ENCODE measurements around the gene PPP1R13B.

PPP1R13B gene

GRCh38 chr14:103736546-103737431 lies 110.6 kb downstream of the PPP1R13B start:
- TF ChIP-seq ZNF274 (IDR thresholded peaks at IDR 0.05; ENCODE audit: low read depth, low read length), result no peak
- H3K4me3 ChIP-seq (ENCODE audit: low read length), result no peak overlapping the region

GRCh38 chr14:103735815-103736545 lies 111.4 kb downstream of the PPP1R13B start:
- no peak for TF ChIP-seq ZNF274 (IDR thresholded peaks at IDR 0.05; ENCODE audit: low read depth, low read length)
- no peak overlapping the region for H3K4me3 ChIP-seq (ENCODE audit: low read length)

DNA sequence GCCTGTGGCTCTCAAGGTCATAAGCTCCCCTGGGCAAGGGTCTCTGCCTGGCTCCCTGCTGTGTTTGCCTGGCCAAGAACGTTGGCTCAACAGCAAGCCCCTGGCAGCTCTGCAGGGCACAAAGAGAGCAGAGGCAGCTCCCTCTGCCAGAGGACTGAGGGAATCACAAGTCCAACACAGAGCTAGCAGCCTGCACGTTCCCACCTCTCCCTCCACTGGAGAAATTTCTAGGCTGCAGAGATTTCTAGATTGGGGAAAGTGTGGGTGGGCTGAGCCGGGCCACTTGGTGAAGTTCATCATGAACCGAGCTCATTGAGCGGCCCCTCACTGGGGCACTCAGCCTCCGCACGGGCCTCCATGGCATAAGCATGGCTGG lies 111.9 kb downstream of the PPP1R13B start:
- H3K4me3 ChIP-seq (ENCODE audit: low read length), result no peak overlapping the region
- TF ChIP-seq ZNF274 (IDR thresholded peaks at IDR 0.05; ENCODE audit: low read depth, low read length), result no peak

DNA sequence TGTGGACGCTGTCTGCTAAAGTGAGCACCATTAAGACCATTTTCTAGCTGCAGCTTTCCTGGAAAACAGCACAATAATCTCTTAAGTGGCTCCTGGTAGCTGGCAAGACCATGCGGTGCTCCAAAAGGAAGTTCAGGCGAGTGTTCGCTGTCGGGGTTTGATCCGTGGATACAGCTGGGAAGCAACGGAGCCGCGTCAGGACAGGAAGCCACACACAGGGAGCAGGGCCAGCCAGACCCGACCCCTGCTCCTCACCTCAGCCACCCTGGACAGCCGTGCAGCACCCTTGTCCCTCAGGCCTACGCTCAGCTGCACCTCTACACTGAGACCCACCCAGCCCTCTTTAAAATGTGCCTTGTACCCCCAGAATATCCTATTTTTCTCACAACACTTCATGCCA lies 112.4 kb downstream of the PPP1R13B start:
- TF ChIP-seq ZNF274 (IDR thresholded peaks at IDR 0.05; ENCODE audit: low read depth, low read length), result no peak
- H3K4me3 ChIP-seq (ENCODE audit: low read length), result no peak overlapping the region

DNA sequence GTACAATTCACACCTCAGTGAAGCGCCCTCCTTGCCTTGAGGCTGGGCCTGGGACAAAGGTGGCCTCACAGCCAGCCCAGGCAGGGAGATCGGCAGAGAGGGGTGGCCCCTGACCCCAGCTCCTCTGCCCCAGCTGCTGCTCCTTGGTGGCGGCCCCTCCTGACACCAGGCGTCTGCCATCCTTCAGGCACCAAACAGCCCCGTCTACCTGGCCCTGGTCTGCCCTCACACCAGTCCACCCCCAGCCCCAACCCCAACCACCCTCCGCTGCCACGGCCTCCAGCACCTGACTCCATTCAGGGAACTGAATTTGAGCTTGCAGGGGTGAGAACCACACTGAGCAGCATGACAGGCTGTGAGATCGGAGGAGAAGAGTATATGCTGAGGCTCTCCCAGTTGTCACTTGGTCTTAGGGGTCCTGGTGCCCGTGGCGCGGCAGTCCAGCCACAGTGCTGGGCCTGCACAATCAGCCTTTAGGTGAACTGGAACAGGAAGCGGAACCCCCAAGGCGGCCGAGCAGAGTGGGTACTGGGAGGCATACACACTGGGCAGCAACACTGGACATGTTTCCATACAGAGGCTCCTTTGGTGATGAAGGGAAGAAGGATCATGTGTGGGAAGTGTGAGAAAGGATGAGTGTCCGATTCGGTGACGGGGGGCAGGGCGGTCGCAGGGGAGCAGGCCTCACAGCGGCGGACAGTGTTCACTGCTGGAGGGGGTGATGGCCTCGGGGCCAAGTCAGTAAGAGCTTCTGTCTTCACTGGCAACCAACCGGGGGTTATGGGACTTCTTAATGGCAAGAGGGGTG lies 113.1 kb downstream of the PPP1R13B start:
- no peak for TF ChIP-seq ZNF274 (IDR thresholded peaks at IDR 0.05; ENCODE audit: low read depth, low read length)
- no peak overlapping the region for H3K4me3 ChIP-seq (ENCODE audit: low read length)

DNA sequence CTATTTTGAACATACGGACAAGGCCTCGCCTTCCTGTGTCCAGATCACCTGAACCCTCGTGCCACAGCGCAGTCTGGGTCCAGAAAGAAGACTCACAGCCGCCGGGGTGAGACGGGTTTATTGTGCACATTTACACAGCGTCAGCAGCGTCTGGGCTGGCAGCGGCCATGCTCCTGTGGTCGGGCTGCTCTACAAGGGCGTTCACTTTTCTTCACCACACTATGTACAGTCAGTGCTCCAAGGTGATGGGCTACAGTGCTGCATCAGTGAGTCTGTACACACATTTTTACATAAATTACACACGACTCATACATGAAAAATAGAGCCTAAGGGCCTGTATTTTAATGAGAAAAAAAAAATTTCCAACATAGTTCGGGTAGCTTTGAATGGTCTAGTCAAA lies 113.7 kb downstream of the PPP1R13B start:
- H3K4me3 ChIP-seq (ENCODE audit: low read length), result no peak overlapping the region
- no peak for TF ChIP-seq ZNF274 (IDR thresholded peaks at IDR 0.05; ENCODE audit: low read depth, low read length)

GRCh38 chr14:103732868-103733620 lies 114.3 kb downstream of the PPP1R13B start:
- TF ChIP-seq ZNF274 (IDR thresholded peaks at IDR 0.05; ENCODE audit: low read depth, low read length), result no peak
- H3K4me3 ChIP-seq (ENCODE audit: low read length), result no peak overlapping the region

GRCh38 chr14:103731916-103732867 lies 115.2 kb downstream of the PPP1R13B start:
- H3K4me3 ChIP-seq (ENCODE audit: low read length), result no peak overlapping the region
- no peak for TF ChIP-seq ZNF274 (IDR thresholded peaks at IDR 0.05; ENCODE audit: low read depth, low read length)

DNA sequence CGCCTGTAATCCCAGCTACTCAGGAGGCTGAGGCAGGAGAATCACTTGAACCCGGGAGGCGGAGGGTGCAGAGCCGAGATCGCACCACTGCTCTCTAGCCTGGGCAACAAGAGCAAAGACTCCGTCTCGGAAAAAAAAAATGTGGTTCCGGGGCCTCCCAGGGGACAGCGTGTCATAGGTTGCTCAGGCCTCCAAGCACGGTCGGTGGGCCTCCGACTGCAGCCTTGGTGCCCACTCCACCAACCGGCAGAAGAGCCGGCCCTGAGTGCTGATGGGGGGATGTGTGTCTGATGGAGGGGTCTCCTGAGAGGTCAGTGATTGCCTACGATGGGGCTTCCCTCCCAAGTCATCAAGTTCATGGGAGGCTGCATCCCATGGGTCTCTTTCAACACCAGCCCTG lies 115.9 kb downstream of the PPP1R13B start:
- TF ChIP-seq ZNF274 (IDR thresholded peaks at IDR 0.05; ENCODE audit: low read depth, low read length), result no peak
- no peak overlapping the region for H3K4me3 ChIP-seq (ENCODE audit: low read length)

DNA sequence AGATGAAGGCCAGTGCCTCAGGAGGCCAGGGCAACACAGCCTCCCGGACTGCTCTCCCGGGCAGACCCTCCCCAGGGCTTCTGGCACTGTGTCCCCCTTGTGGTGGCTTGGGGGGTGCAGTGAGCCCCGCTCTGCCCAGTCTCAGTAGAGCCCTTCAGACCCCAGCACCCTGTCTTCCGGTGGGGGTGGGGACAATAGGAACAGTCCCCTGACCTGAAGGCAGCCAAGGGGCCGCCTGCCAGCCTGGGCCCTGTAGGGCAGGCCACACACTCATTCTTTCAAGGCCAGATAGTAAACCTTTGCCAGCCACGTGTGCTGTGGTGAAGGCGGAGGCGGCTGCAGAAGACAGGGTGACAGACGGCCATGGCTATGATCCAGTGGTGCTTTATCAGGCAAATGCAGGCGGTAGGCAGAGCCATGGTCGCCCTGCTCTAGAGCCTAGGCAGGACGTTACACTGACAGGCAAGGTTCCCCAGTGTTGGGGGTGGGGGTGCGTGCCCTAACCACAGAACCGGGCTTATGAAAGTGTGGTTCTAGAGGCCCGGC lies 116.8 kb downstream of the PPP1R13B start:
- H3K4me3 ChIP-seq (ENCODE audit: low read length), result no peak overlapping the region
- no peak for TF ChIP-seq ZNF274 (IDR thresholded peaks at IDR 0.05; ENCODE audit: low read depth, low read length)

DNA sequence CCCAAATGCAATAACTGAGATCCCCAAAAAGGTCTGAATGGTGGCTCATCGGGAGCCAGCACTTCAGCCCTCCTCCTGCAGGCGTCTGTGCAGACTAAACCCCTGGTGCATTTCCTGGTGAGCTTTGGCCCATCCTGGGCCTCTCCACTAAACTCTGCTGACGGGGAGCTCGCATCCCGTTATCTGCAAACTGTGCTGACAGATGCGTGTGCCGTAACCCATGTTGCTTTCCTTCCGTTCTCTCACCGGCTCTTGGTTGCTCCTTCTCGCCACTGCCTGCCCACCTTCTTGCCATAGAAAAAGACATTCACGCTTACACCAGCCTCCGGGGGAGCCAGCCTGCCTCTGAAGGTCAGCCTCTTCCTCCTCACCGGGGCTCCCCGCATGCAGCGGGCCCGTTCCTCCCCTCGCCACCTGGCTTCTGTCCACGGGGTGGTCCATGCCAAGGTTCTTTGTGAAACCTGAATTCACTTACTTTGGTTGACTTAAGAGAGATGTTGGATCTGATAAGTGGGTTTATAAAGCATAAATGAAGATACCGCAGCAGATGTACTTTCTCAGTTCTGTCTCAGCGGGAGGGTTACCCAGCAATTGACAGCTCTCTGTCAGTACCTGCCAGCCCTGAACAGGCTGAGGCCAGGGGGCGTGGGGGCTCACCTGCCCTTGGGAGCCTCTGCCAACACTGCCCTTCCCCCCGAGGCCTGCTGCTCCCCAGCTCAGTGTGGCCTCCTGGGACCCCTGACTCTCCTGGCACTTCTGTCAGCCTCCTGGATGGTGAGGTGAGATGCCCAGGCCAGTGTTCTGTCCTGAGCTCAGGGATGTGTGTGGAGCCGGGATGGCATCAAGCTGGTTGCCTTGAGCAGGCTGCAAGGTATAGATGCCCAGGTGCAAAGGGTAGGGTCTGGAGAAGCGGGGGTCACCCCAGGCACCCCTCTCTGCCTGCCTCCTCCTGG lies 117.6 kb downstream of the PPP1R13B start:
- no peak overlapping the region for H3K4me3 ChIP-seq (ENCODE audit: low read length)
- TF ChIP-seq ZNF274 (IDR thresholded peaks at IDR 0.05; ENCODE audit: low read depth, low read length), result no peak
